HG03108 (cell line): ENCODE data around the gene MAT2A.
A peak's percentile ranks its signal among the peaks of the same experiment; 100 is the strongest.
"Not testable (repeated sequence)": the region's sequence is repeated elsewhere in the genome, so short reads cannot be mapped to it uniquely, and the experiment has no call there.

Experiments used
- ATAC-seq: cut with Tn5 transposase; IDR thresholded peaks from one replicate; pipeline ENCODE4 v1.9.1; 2021; ENCODE audit warnings: moderate library complexity; ENCODE audit not compliant: unreplicated experiment

The MAT2A gene

GRCh38 chr2:85578243-85579180 lies 39.5 kb downstream of the MAT2A start:
- no peak for ATAC-seq

DNA sequence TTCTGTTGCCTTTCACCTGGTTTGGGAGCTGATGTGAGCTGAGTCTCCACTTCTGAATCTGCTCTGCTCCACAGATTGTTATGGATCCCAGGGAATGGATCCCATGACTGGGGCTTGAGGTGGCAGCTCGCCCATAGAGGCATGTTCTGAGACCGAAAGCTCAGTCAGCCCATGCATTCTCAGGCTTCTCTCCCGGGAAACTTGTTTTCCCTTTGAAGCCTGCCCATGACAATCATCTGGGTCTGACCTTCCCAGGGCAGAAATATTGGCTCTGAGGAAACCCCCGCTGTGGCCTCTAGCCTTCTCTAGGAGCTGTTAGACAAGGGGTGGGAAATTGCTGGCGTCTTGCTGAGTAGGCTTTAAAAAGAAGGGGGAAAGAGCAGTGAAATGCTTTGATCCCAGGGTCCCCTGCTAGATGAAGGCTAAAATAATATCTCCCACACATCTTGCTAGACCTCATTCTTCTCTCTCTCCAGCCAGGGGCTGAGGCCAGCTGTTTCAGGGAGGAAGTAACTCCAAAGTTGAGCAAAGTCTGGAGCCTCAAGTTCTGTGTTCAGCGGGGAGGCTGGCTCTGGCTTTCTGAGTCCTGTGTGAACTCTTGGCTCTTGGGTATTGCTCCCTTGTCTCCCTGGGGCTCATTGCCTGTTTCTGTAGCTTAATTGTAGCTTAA lies 40.4 kb downstream of the MAT2A start:
- ATAC-seq: no peak

DNA sequence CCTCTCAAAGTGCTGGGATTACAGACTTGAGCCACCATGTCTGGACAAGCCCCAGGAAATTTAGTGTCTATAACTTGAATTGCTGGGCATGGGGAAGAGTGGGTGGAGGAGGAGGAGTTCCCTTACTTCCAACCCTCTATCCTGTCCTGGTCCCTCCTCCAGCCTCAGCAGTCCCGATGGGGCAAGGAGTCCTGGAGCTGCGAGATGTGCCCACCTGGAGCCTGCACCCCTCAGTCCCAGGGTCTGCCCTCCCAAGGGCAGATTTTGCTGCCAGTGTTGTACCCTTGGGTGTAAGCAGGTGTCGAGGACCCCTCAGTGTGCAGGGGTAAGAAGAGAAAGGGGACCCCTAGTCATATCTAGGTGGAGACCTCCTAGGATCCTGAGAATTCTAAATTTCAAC lies 41.2 kb downstream of the MAT2A start:
- no peak for ATAC-seq

DNA sequence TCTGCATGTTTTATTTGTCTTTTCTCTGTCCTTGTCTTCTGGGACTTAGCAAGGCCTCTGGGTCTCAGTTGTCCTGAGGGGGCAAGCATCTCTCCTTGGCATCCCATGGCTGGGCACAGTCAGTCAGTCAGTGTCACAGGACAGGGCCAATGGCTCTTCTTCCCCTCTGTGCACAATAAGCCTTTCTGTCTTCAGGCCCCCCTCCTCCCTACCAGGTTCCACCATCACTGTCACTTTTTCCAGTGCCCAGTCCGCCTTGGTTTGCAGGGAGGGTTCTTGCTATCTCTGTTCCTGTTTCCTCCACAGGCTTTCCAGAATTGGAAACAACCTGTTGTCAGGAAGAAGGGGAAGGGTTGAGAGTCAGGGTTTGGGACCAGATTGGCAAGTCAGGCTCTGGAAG lies 43.5 kb downstream of the MAT2A start:
- no peak for ATAC-seq

GRCh38 chr2:85583667-85584353 lies 44.8 kb downstream of the MAT2A start:
- no peak for ATAC-seq

GRCh38 chr2:85584354-85584856 lies 45.4 kb downstream of the MAT2A start, which contains the start of gene VAMP5:
Gene VAMP5, plus strand, starts transcription at chr2:85584431. Its CDS starts 60 bp downstream, at chr2:85584491.
- peak; percentile 52 for ATAC-seq

GRCh38 chr2:85584857-85585780 lies 46.2 kb downstream of the MAT2A start:
- ATAC-seq: peak; percentile 36

- ATAC-seq: no peak
Observed at GRCh38 chr2:85585781-85586105, 46.8 kb downstream of the MAT2A start.

GRCh38 chr2:85588236-85588635 lies 49.3 kb downstream of the MAT2A start:
- ATAC-seq: no peak

GRCh38 chr2:85588645-85589044 lies 49.7 kb downstream of the MAT2A start:
- no peak for ATAC-seq

- ATAC-seq: no peak
Observed at GRCh38 chr2:85589181-85589580, 50.2 kb downstream of the MAT2A start.

GRCh38 chr2:85589982-85590791 lies 51.2 kb downstream of the MAT2A start:
- no peak for ATAC-seq

DNA sequence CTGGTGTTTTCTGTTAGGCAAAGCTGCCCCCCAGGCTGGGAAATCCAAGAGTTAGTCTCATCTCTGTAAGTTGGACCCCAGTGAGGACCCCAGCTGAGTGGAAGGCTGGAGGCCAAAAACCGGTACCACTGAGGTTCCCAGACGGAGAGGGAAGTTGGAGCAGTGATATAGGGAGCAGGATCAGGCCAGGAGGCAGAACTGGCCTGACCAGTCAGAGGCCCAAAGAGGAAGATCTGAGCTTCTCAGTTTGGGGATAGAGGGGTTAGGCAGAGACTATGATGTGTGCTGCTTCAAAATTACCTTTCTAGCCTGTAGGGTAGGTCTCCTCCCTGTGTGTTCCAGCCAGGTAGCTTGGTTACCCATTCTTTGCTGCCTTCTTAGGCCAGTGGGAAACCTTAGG lies 52.0 kb downstream of the MAT2A start:
- no peak for ATAC-seq

DNA sequence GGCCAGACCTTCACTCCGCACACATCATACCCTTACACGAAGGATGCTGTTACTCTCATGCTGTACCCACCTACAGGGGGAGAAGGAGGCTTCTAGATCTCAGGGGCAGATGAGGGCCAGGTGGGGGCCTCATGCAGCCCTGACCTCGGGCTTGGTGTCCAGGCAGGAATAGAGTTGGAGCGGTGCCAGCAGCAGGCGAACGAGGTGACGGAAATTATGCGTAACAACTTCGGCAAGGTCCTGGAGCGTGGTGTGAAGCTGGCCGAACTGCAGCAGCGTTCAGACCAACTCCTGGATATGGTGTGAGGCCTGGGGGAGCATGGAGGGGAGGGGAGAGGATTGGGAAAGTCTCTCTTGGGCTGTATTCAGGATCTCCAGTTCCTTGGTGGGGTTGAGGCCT lies 52.6 kb downstream of the MAT2A start:
- ATAC-seq: no peak

DNA sequence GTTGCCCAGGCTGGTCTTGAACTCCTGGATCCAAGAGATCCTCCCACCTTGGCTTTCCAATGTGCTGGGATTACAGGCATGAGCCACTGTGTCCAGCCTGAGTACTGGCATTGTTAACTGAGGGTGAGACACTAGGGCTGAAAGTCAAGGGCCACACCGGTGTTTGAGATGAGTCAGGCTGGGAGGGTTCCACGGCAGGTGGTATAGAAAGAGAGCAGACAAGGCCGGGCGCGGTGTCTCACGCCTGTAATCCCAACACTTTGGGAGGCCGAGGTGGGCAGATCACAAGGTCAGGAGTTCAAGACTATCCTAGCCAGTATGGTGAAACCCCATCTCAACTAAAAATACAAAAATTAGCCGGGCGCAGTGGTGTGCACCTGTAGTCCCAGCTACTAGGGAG lies 53.3 kb downstream of the MAT2A start:
- ATAC-seq: not testable (repeated sequence)

DNA sequence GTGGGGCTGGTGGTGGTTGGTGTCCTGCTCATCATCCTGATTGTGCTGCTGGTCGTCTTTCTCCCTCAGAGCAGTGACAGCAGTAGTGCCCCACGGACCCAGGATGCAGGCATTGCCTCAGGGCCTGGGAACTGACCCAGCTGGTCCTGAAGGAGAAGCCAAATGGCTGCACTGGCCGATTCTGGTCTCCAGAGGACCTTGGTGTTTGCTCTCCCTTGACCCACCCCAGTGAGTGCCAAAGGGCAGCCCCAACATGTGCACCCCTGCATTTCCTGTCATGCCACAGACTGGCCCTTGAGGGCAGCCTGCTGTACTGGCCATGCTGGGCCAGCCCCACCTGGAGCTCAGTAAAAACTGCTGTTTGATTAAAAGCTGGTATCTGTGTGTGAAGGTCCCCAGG lies 54.1 kb downstream of the MAT2A start:
- no peak for ATAC-seq
